Activated CD8-positive, alpha-beta T cell treated with anti-CD3 and anti-CD28 coated beads for 36 hours (primary cell): ENCODE results near the gene SLC26A2. TPM values are rescaled to one million over a fixed set of nuclear protein-coding genes. Genes with fewer than 3 reads are reported as not detected.

Experiments
- ATAC-seq: fragments of 200-7000 bp; cut with Tn5 transposase; one replicate; pipeline ENCODE4 v1.10.0; 2021; ENCODE audit warnings: mild to moderate bottlenecking, moderate library complexity
- CTCF ChIA-PET: fragments of 350-600 bp; sonication (Branson Sonifier 250); formaldehyde crosslinking; loops from one replicate; lab custom pipeline; 2021; ENCODE audit warnings: antibody characterized with exemption; lab: Charles Lee
- POLR2A ChIA-PET: fragments of 350-600 bp; sonication (Branson Sonifier 250); formaldehyde crosslinking; loops from one replicate; lab custom pipeline; 2021; ENCODE audit warnings: antibody characterized with exemption; lab: Charles Lee
- DNase-seq: peaks from one replicate; pipeline ENCODE4 v3.0.0-alpha.2; 2020
- H3K27ac Mint-ChIP-seq: one replicate; pipeline ENCODE4 v1.8.0; 2021; ENCODE audit warnings: mild to moderate bottlenecking, mixed read lengths
- H3K27me3 Mint-ChIP-seq: one replicate; pipeline ENCODE4 v1.8.0; 2021; ENCODE audit warnings: mixed read lengths
- H3K36me3 Mint-ChIP-seq: one replicate; pipeline ENCODE4 v1.8.0; 2021; ENCODE audit warnings: low read depth, mixed read lengths
- H3K4me1 Mint-ChIP-seq: one replicate; pipeline ENCODE4 v1.8.0; 2021; ENCODE audit warnings: low read depth, mixed read lengths
- H3K4me3 Mint-ChIP-seq: one replicate; pipeline ENCODE4 v1.8.0; 2021; ENCODE audit warnings: mild to moderate bottlenecking, moderate library complexity, mixed read lengths
- H3K9me3 Mint-ChIP-seq: one replicate; pipeline ENCODE4 v1.8.0; 2021; ENCODE audit warnings: mixed read lengths
- intact Hi-C: fragments of 100-400 bp; cut with micrococcal nuclease; formaldehyde crosslinking; loops from one replicate; pipeline ENCODE4 v1.10.0; 2022
- total RNA-seq, 2 experiments: library from RNA; stranded (reverse); gene quantifications; one replicate each; pipeline ENCODE4 v1.2.3, GENCODE V29; 2021
- TF ChIP-seq, protein P1 (sequence below): fragments of 200-600 bp; IDR thresholded peaks from one replicate; pipeline ENCODE4 v1.8.0; 2022; ENCODE audit warnings: antibody characterized with exemption, mild to moderate bottlenecking

The SLC26A2 gene
- total RNA-seq, 2 experiments from 2014 or later: 5.0 to 5.3 TPM

DNA sequence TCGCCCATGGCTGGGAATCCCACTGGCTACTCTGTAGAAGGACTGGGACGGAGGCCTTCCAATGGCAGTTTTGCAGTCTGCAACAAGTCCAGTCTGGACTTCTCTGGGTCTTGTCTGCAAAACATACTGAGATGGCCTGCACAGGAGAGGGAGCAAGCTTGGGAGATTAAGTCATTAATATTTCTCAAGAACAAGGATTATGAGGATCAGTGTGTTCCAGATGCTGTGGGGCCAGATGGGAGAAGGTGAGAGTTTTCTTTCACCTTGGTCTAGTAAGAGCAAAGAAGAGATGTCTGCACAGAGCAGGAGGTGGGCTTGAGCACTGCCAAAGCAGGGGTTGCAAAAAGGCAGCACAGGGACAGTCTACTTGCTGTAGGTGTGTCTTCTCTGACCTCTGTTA lies 15.9 kb upstream of the SLC26A2 start, which contains the start of gene PDE6A:
Gene PDE6A, minus strand, starts transcription at position 128 of the 400 bp plus-strand sequence. Its CDS starts 120 bp downstream, at position 8.
- no peak within 1 kb of the TSS for H3K4me3 Mint-ChIP-seq
- no peak within 1 kb of the TSS for H3K27ac Mint-ChIP-seq
- ChIA-PET CTCF (no interaction called here), POLR2A (no interaction called here)
- H3K27me3 Mint-ChIP-seq: peaks cover 4% of the 10 kb centered on the region
- DNase-seq (no peak), ATAC-seq (no peak)
- H3K36me3 Mint-ChIP-seq: no peaks in the 10 kb centered on the region
- TF ChIP-seq, protein P1, sequence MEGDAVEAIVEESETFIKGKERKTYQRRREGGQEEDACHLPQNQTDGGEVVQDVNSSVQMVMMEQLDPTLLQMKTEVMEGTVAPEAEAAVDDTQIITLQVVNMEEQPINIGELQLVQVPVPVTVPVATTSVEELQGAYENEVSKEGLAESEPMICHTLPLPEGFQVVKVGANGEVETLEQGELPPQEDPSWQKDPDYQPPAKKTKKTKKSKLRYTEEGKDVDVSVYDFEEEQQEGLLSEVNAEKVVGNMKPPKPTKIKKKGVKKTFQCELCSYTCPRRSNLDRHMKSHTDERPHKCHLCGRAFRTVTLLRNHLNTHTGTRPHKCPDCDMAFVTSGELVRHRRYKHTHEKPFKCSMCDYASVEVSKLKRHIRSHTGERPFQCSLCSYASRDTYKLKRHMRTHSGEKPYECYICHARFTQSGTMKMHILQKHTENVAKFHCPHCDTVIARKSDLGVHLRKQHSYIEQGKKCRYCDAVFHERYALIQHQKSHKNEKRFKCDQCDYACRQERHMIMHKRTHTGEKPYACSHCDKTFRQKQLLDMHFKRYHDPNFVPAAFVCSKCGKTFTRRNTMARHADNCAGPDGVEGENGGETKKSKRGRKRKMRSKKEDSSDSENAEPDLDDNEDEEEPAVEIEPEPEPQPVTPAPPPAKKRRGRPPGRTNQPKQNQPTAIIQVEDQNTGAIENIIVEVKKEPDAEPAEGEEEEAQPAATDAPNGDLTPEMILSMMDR: no peak
- H3K9me3 Mint-ChIP-seq: no peaks in the 10 kb centered on the region
- H3K4me1 Mint-ChIP-seq: no peaks in the 10 kb centered on the region
- intact Hi-C loops: no loop called here

DNA sequence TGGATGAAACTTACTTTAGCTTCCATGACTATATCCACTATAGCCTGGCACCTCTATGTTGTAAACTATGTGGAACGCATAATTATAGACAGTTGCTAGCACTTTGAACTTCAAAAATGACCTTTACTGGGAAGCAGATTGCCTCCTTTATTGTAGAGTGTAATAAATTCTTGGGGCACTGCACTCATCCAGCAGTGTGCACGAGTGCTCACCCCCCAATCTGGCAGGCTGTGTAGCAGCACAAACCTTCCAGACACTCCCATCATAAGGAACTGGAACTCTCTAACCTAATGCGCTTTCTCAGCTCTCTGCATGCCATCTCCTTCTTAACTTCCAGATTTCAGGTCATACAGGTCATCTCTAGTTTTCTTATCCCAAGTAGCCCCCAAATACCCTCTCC lies 14.4 kb upstream of the SLC26A2 start:
- Mint-ChIP-seq H3K9me3 (no peaks in the 10 kb centered on the region), H3K4me1 (no peaks in the 10 kb centered on the region), H3K36me3 (no peaks in the 10 kb centered on the region), H3K27ac (no peak overlapping the region), H3K27me3 (peaks cover 4% of the 10 kb centered on the region), H3K4me3 (no peak overlapping the region)
- TF ChIP-seq, protein P1: no peak
- ChIA-PET CTCF (interaction anchor here (4.2 kb wide), 1 partner anchor 13 kb away, joined by 19 read pairs; the partner anchor contains the start of gene SLC26A2), POLR2A (no interaction called here)
- intact Hi-C loops: no loop called here
- ATAC-seq (no peak), DNase-seq (no peak)

DNA sequence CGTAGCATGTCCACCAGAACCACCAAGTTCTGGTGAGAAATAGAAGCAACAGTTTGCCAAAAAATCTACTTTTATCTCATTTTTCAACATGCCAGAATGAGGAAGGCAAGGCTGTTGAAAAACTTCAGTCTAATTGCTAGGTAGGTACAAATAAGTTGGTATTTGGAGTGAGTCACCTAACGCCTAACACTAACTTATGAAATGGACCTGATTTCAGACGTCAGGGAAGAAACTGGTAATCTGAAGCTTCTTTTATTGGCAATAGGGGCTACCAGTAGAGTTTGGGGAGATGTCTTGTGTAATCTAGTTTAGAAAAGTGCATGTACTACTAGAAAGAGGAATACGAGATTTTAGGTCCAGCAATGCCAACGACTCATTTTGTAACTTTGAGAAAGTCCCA lies 11.6 kb upstream of the SLC26A2 start:
- ATAC-seq: no peak
- no peaks in the 10 kb centered on the region for H3K4me1 Mint-ChIP-seq
- no peaks in the 10 kb centered on the region for H3K36me3 Mint-ChIP-seq
- ChIA-PET POLR2A (no interaction called here), CTCF (interaction anchor here (1.3 to 4.2 kb wide), 4 partner anchors 10 to 115 kb away, joined by 3 to 19 read pairs (median 8); partner anchors contain the start of gene SLC26A2)
- no peak overlapping the region for H3K27ac Mint-ChIP-seq
- intact Hi-C loops: no loop called here
- H3K27me3 Mint-ChIP-seq: peaks cover 4% of the 10 kb centered on the region
- H3K9me3 Mint-ChIP-seq: no peaks in the 10 kb centered on the region
- H3K4me3 Mint-ChIP-seq: no peak overlapping the region
- no peak for DNase-seq
- TF ChIP-seq, protein P1: no peak

DNA sequence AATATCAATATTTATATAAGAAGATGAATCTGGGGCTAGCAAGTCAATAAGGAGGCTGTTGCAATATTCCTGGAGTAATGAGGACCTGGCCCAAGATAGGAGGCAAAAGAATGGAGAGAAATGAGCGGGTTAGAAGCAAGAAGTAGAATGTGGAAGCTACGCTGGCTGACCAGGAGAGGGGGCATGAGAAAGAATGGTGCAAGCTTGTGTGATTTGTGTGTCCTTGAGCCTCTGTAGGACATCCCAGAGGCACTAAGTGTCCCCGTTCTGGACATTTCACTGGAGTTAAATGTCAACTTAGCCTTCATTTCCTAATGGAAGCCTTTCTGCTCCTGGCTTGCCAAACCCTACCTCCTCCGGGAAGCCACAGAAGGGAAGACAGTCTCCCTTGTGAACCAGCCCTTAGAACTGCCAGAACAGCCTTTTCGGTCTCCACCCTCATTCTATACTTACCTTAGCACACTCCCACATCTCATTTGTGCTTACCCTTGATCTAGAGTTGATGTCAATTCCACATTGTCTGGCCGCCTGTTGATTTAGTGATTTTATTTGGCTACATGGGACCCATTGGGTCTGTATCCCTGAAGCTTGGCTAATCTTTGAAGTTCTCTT lies 9.3 kb upstream of the SLC26A2 start:
- ChIA-PET POLR2A (no interaction called here), CTCF (interaction anchor here (1.2 to 3.1 kb wide), 3 partner anchors 9 to 117 kb away, joined by 3 to 12 read pairs (median 8); partner anchors contain the start of gene SLC26A2)
- no peak overlapping the region for H3K4me3 Mint-ChIP-seq
- intact Hi-C loops: no loop called here
- H3K4me1 Mint-ChIP-seq: no peaks in the 10 kb centered on the region
- ATAC-seq (no peak), DNase-seq (no peak)
- no peak overlapping the region for H3K27ac Mint-ChIP-seq
- TF ChIP-seq, protein P1: no peak
- H3K36me3 Mint-ChIP-seq: no peaks in the 10 kb centered on the region
- H3K9me3 Mint-ChIP-seq: no peaks in the 10 kb centered on the region
- H3K27me3 Mint-ChIP-seq: peaks cover 4% of the 10 kb centered on the region

DNA sequence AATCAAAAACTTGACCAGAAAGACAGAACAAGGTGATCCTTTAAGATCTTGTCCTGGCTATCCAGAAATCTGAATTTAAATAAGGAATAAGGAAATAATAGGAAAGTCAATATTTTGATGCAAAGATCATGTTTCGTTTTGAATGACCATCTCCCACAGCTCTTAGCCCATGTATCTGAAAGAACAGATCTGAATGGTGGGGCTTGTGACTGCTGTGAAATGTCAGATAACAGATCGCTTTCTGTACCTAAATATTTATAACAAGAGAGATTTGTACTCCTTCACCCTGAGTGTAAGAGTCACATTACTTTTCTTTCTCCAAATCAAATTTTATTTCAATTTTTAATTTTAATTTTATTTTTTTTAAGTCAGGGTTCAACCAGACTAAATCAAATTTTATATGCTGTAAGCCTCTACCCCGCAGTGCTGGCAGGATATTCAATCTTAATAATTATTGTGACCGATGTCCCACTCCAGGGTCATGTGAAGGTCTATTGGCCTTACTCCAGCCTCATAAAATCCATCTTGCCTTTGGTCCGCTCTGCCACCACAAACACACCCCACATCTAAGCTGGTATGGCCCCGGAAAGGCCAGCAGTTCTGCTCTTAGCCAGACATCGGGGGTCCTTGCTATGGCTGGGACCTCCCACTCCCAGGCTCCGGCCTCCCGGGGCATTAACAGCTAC lies 7.0 kb upstream of the SLC26A2 start:
- TF ChIP-seq, protein P1: no peak
- Mint-ChIP-seq H3K27me3 (no peaks in the 10 kb centered on the region), H3K4me1 (no peaks in the 10 kb centered on the region), H3K36me3 (no peaks in the 10 kb centered on the region), H3K4me3 (no peak overlapping the region), H3K9me3 (no peaks in the 10 kb centered on the region), H3K27ac (no peak overlapping the region)
- POLR2A ChIA-PET: no interaction called here
- intact Hi-C loops: no loop called here
- CTCF ChIA-PET: interaction anchor here (1.9 kb wide), 1 partner anchor 119 kb away, joined by 4 read pairs; no protein-coding TSS in a partner anchor
- ATAC-seq (no peak), DNase-seq (no peak)
